ENCODE measurements around the gene MMP25.

- TF ChIP-seq POLR2A (IDR thresholded peaks at IDR 0.05): no peak
- no peak for TF ChIP-seq CTCF (IDR thresholded peaks at IDR 0.05)
These were observed 39.7 kb downstream of the MMP25 start for GRCh38 chr16:3085868-3086595.

All from lower leg skin (tissue), 3 donors.